ENCODE data around the gene HMCES. TPM values are rescaled to one million over a fixed set of nuclear protein-coding genes. Genes with fewer than 3 reads are reported as not detected.

The HMCES gene
- total and polyA plus RNA-seq, 2 of the 13 experiments (the other 11 are each of a cell fraction or from before 2014, with no cell fraction given), result 16.1 to 37.5 TPM

- Histone ChIP-seq H3K4me2 (ENCODE audit: low read depth, low read length) (no peak overlapping the region), H3K9ac (ENCODE audit: insufficient read depth, low read depth, low read length) (no peak overlapping the region), H3K9me3 (ENCODE audit: low read length) (no peaks in the 10 kb centered on the region), H2AFZ (ENCODE audit: low read length) (no peak overlapping the region), H3K36me3 (replicated peaks in 1 of 2; ENCODE audit: control insufficient read depth in 1 of 2, insufficient read depth in 2 of 2, low read length in 2 of 2) (no peaks in the 10 kb centered on the region), H3K4me1 (ENCODE audit: insufficient read depth, low read length) (peaks cover 58% of the 10 kb centered on the region), H3K27me3 (ENCODE audit: control insufficient read depth in 1 of 2, insufficient read depth in 2 of 2, low read length in 2 of 2) (no peaks in the 10 kb centered on the region), H4K20me1 (ENCODE audit: insufficient read depth, low read length) (no peaks in the 10 kb centered on the region), H3K27ac (ENCODE audit: extremely low read length, insufficient read depth, low read length) (no peak overlapping the region), H3K4me3 (replicated peaks in 1 of 3; ENCODE audit: insufficient read depth in 1 of 3, low read depth in 2 of 3, low read length in 3 of 3) (no peak overlapping the region), H3K79me2 (ENCODE audit: insufficient read depth, low read length) (no peaks in the 10 kb centered on the region)
- FAIRE-seq (peak; percentile 23), ATAC-seq (peak; percentile 26; the same call in 2 of the 3 replicates), DNase-seq (ENCODE audit: low spot score) (peak; percentile 68)
- ChIA-PET CTCF (ENCODE audit: low intra/inter-chr PET ratio, low total read pairs) (interaction anchor here (0.7 to 2.4 kb wide), 2 partner anchors 11 to 15 kb away, joined by 3 to 14 read pairs; no protein-coding TSS in a partner anchor), POLR2A (interaction anchor here (0.7 to 1.0 kb wide), 2 partner anchors 15 to 24 kb away, joined by 3 read pairs; no protein-coding TSS in a partner anchor)
- no TSS peak for BruUV-seq (replicated peaks)
- intact Hi-C loops (cut with micrococcal nuclease; ENCODE audit: unreplicated experiment), result loop anchor here (2.0 kb wide), 1 partner anchor 14 kb away; no protein-coding TSS in a partner anchor
- WGBS (ENCODE audit: low lambda C conversion rate), result 30% methylated on average over 7 of the region's 7 CpGs
- in situ Hi-C loops (cut with HindIII; ENCODE audit: extremely low pct_ligation_motif_present, low pct_unique_long_range_greater_than_20kb), result no loop called here
- TF ChIP-seq DR1 (CRISPR knock-in tag; IDR thresholded peaks at IDR 0.05) (no peak), HOXD1 (CRISPR knock-in tag; IDR thresholded peaks at IDR 0.05) (no peak), ZNF747 (CRISPR knock-in tag; IDR thresholded peaks at IDR 0.05; ENCODE audit: borderline replicate concordance) (no peak), ZSCAN29 (CRISPR knock-in tag; conservative IDR thresholded peaks at IDR 0.05) (no peak), ZNF451 (CRISPR knock-in tag; IDR thresholded peaks at IDR 0.05) (no peak), KDM6A (CRISPR knock-in tag; IDR thresholded peaks at IDR 0.05; ENCODE audit: low read depth) (no peak), ZNF510 (CRISPR knock-in tag; IDR thresholded peaks at IDR 0.05; ENCODE audit: low read depth) (no peak), ZNF644 (CRISPR knock-in tag; IDR thresholded peaks at IDR 0.05; ENCODE audit: low read depth) (peak; percentile 54; the same call in 1 of the 2 replicates), ZNF256 (CRISPR knock-in tag; conservative IDR thresholded peaks at IDR 0.05) (no peak), ZNF468 (CRISPR knock-in tag; IDR thresholded peaks at IDR 0.05) (no peak), FOSL2 (CRISPR knock-in tag; IDR thresholded peaks at IDR 0.05) (peak; percentile 89), RFXAP (CRISPR knock-in tag; IDR thresholded peaks at IDR 0.05; ENCODE audit: borderline replicate concordance) (no peak), RBM22 (optimal IDR thresholded peaks at IDR 0.05; ENCODE audit: low read length) (no peak), RCOR2 (CRISPR knock-in tag; IDR thresholded peaks at IDR 0.05) (0 out of 2 replicates have a peak, but pooled peaks have one; percentile 40), MATR3 (CRISPR knock-in tag; IDR thresholded peaks at IDR 0.05) (no peak), YY1 (IDR thresholded peaks at IDR 0.05; ENCODE audit: insufficient read depth, insufficient replicate concordance, low read depth, low read length) (no peak), ZSCAN22 (CRISPR knock-in tag; IDR thresholded peaks at IDR 0.05) (no peak), ZKSCAN5 (CRISPR knock-in tag; IDR thresholded peaks at IDR 0.05) (no peak), RNF2 (conservative IDR thresholded peaks at IDR 0.05; ENCODE audit: low read depth) (no peak), RBM39 (IDR thresholded peaks at IDR 0.05; ENCODE audit: low read depth, low read length, poor library complexity, severe bottlenecking) (no peak)
- TF ChIP-seq, protein P1, sequence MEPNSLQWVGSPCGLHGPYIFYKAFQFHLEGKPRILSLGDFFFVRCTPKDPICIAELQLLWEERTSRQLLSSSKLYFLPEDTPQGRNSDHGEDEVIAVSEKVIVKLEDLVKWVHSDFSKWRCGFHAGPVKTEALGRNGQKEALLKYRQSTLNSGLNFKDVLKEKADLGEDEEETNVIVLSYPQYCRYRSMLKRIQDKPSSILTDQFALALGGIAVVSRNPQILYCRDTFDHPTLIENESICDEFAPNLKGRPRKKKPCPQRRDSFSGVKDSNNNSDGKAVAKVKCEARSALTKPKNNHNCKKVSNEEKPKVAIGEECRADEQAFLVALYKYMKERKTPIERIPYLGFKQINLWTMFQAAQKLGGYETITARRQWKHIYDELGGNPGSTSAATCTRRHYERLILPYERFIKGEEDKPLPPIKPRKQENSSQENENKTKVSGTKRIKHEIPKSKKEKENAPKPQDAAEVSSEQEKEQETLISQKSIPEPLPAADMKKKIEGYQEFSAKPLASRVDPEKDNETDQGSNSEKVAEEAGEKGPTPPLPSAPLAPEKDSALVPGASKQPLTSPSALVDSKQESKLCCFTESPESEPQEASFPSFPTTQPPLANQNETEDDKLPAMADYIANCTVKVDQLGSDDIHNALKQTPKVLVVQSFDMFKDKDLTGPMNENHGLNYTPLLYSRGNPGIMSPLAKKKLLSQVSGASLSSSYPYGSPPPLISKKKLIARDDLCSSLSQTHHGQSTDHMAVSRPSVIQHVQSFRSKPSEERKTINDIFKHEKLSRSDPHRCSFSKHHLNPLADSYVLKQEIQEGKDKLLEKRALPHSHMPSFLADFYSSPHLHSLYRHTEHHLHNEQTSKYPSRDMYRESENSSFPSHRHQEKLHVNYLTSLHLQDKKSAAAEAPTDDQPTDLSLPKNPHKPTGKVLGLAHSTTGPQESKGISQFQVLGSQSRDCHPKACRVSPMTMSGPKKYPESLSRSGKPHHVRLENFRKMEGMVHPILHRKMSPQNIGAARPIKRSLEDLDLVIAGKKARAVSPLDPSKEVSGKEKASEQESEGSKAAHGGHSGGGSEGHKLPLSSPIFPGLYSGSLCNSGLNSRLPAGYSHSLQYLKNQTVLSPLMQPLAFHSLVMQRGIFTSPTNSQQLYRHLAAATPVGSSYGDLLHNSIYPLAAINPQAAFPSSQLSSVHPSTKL (CRISPR knock-in tag; IDR thresholded peaks at IDR 0.05), result peak; percentile 28; the same call in 1 of the 2 replicates
- TF ChIP-seq, protein P2, sequence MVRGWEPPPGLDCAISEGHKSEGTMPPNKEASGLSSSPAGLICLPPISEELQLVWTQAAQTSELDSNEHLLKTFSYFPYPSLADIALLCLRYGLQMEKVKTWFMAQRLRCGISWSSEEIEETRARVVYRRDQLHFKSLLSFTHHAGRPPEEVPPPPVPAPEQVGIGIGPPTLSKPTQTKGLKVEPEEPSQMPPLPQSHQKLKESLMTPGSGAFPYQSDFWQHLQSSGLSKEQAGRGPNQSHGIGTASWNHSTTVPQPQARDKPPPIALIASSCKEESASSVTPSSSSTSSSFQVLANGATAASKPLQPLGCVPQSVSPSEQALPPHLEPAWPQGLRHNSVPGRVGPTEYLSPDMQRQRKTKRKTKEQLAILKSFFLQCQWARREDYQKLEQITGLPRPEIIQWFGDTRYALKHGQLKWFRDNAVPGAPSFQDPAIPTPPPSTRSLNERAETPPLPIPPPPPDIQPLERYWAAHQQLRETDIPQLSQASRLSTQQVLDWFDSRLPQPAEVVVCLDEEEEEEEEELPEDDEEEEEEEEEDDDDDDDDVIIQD (CRISPR knock-in tag; IDR thresholded peaks at IDR 0.05; ENCODE audit: low read depth), result no peak
Measured at GRCh38 chr3:129230311-129231019, 48.2 kb upstream of the HMCES start.
